CD4-positive, alpha-beta T cell treated with Interleukin-6 at 100 ng/mL for 8 hours (primary cell): ENCODE results near the gene CELF4.

Experiments used
- DNase-seq: peaks from one replicate; pipeline ENCODE4 v3.0.0-alpha.2; 2020; ENCODE audit warnings: mixed read lengths, low spot score

CELF4 gene

GRCh38 chr18:37253394-37254235 lies 312.0 kb downstream of the CELF4 start:
- DNase-seq = no peak

DNA sequence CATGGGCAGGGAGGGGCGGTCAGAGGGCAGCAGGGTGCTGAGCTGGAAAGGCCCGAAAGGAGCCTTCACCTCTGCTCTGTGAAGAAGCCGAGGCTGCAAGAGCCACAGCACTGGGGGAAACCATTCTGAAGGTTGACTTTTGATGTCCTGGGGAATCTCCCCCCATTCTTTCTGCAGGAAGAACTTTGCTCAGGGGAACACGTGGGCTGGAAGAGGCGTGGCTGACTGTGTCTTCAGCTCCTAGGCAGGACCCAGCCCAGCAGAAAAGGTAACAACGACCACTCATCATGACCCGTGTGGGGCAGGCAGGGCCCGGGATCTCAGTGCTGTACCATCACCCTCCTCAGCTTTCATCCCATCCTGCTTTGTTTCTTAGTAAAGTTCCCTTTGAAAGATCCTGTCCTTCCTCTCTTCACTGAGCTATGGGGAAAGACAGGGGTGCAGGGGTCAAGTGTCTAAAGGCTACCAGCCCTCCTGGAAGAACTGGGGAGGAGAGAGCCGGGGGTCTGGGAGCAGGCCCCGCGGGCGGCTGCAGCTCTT lies 312.7 kb downstream of the CELF4 start:
- DNase-seq = no peak

- no peak for DNase-seq
These were observed 313.3 kb downstream of the CELF4 start for GRCh38 chr18:37252342-37252741.

DNA sequence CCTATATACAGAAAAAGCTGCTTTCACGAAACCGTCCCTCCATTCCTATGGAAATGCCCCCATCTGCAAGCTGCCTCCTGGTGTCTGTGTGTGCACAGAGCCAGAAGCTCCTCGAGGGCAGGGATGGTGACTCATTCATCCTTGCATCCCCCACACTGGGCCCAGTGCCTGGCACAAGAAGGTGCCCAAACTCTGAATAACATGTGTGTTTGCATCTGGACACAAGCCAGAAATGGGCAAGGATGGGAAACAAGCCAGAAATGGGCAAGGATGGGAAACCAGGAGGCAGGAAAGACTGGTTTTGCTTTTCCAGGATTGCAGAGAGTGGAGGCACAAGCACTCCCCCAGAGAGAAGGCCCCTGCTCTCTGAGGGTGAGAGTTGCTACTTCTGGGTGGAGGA lies 313.9 kb downstream of the CELF4 start:
- DNase-seq = no peak

DNA sequence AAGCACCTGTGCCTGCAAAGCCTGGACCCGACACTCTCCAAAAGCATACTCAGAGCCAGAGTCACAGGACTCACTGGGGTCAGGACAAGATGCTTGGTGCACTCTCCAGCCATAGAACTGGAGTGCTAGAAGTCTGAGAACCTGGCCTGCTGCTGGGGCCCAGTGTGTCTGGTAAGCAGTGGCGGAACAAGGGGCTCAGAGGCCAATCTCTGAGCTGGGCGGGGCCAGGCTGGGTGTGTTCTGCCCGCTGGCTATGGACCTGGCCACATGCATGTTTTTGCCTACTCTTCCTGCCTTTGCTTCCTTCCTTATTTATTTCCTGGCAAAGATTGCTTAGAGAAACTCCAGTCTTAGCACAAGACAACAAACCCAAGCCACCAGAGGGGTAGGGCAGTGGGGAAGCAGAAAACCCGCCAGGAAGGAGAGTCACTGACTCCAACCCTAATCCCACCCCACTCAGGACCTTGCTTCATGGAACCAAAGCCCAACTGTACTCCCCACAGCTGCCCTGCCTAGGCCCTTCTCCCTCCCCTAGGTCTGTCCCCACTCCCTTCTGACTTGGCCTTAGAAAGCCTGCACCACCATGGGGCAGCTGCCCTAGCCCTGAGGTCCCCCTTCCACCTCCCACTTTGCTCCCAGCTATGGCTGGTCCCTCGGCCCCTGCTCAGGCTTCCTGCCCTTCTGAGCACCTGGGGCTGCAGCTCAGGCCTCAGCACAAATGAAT lies 315.5 kb downstream of the CELF4 start:
- no peak for DNase-seq

DNA sequence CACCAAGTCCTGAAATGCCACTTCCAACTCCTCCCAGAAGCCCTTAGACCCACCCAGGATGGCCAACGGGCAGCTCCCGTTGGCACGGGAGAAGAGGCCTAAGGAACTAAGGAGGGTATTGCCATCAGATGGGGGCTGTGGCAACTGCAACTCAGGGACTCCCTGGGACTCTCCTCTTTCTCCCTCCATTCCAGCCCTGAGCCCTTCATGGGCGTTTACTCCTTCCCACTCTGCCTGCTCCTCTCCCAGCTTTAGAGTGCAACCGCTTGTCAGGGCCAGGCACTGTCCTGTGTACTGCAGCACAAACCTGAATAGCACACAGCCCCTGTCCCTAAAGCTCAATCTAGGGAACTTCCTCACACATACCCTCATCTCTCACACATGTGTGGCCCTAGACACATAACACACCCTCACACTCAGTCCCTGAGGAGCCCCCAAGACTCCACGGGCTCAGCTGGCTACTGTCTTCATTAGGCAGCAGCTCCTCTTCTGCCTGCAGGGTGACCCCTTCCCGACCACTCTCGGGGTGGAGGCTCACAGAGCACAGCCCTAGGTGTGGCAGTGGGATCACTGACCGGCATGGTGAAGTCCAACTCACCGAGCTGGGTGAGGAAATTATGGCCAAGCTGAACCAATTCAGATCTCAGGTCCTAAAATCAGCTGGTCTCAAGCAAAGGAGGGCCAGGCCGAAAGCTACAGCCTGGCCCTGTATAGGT lies 316.3 kb downstream of the CELF4 start:
- no peak for DNase-seq

DNA sequence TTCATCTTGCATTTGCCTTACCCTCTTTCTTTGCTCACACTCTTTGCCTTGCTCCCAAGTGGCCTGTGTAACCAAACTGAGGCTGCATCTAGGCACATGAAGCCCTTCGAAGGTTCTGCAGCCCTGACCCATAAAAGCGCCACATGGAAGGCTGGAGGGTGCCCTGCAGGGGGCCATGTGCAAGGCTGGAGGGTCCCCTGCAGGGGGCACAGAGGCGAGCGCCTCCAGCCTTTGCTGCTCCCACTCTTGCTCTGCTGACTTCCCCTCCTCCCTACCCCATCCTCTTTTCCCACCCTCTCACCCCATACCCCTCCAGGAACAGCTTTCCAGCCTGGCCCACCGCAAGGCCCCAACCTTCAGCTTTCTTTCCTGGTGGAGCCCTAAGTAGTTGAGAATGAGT lies 317.3 kb downstream of the CELF4 start:
- no peak for DNase-seq

- no peak for DNase-seq
These were observed 318.0 kb downstream of the CELF4 start for GRCh38 chr18:37247497-37248161.

- no peak for DNase-seq
These were observed 318.7 kb downstream of the CELF4 start for GRCh38 chr18:37246779-37247340.

DNA sequence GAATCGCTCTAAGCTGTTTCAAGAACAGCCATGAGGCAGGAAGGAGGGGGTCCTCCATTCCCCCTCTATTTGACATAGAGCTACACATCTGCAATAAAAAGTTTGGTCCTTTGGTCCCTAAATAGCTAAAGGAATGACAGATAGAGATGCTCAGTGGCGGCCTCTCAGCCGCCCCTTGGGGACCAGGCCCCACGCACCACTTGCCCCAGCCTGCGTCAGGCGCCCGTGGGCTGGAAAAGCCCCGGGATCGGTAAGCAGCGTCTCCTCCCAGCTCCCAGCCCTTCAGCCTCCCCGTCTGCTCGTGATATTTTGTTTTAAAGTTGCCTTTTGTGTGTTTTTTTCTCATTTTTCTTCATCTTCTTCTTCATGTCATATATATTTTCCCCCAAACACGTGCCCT lies 321.0 kb downstream of the CELF4 start:
- DNase-seq = no peak

DNA sequence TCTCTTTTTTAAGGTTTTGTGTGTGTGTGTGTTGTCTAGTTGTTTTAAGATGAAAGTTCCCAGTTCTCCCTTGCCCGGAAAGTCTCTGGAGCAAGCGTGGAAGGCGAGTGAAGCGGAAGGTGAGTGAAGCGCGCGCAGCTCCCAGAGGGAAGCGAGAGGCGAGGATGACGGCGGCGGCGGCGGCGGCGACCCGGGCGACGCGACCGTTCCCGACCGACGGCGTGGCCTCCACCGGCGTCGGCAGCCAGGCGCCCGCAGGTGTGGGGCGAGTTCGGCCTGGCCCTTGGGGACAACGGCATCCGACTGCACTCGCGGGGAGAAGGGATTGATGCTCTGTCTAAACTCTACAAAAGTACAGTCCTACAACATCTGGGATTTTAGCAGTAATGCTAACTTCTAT lies 321.9 kb downstream of the CELF4 start:
- no peak for DNase-seq

- DNase-seq = no peak
These were observed 322.6 kb downstream of the CELF4 start for GRCh38 chr18:37242826-37243560.

GRCh38 chr18:37242091-37242490 lies 323.5 kb downstream of the CELF4 start:
- no peak for DNase-seq

DNA sequence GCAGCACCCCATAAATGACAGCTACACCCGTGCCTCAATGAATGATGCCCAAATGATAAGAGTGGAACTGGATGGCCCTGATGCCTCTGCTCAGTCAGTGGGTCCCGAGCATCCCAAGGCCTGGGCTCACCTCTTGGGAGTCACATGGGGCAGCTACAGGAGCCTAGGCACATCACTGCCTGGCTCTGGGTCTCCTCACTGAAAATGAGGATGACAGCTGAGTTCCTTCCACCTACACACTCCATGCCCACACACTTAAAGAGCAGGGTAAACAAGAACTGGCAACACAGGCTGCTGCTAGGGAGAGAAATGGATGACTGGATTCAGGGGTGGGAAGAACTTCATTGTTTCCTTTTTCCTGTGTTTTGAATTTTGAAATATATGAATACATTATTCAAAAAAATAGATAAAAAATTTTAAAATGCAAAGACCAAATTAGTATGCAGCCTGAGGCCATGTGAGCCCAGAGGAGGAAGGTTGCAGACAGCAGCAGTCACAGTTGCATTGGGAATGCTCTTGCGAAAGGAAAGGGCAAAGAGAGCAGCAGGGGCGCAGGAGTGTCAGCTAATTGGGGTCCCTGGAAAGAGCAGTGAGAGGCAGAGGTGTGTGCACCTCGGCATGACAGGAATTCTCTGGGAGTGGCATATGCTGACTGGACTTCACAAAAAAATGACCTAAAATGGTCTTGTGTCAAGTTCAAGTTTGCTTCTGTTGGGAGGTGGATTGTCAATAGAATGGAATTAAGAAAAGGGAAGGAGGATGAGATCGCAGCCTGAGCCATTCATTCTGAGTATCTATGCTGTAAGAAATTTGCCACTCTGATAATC lies 327.1 kb downstream of the CELF4 start:
- no peak for DNase-seq

GRCh38 chr18:37235583-37235982 lies 330.0 kb downstream of the CELF4 start:
- no peak for DNase-seq

GRCh38 chr18:37231251-37231650 lies 334.3 kb downstream of the CELF4 start:
- DNase-seq = no peak

- no peak for DNase-seq
These were observed 334.8 kb downstream of the CELF4 start for GRCh38 chr18:37230768-37231167.

- DNase-seq = no peak
These were observed 340.3 kb downstream of the CELF4 start for GRCh38 chr18:37225279-37225678.

DNA sequence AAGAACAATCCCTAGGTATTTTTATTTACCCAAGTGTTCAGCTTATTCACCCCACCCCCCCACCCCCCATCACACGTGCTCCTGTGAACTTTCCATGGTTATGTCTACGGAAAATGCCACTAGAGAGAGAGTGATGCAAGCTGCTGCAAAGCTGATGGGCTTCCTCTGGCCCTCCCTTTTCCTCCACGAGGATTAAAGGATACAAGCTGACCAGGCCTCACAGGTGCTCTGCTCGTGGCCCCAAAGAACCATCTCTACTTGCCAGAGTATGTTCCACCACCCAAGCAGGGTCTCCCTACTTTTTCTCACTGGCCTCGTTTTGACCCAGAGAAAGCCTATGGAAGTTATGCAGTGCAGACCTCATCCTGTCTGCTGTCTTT lies 342.6 kb downstream of the CELF4 start:
- no peak for DNase-seq

GRCh38 chr18:37222354-37222998 lies 343.1 kb downstream of the CELF4 start:
- no peak for DNase-seq
